MM.1S (cell line): Measurements from ENCODE around the gene PSRC1.

Experiments
- DNase-seq: peaks from one replicate; pipeline ENCODE4 v3.0.0-alpha.2; 2015
- H2AFZ ChIP-seq: fragments of 300-600 bp; sonication (generic); 2 replicates; pipeline ENCODE4 v1.6.0; 2016; ENCODE audit warnings: antibody characterized with exemption, low read length
- H3F3A ChIP-seq: fragments of 300-600 bp; sonication (generic); 2 replicates; pipeline ENCODE4 v1.6.1; 2016; ENCODE audit warnings: mild to moderate bottlenecking, antibody characterized with exemption, low read length, moderate library complexity, mixed read lengths; ENCODE audit not compliant: insufficient read depth
- H3K27ac ChIP-seq: fragments of 300-600 bp; sonication (generic); 2 replicates; pipeline ENCODE4 v1.5.1; 2016; ENCODE audit warnings: mild to moderate bottlenecking, low read length
- H3K27me3 ChIP-seq: fragments of 300-600 bp; sonication (generic); replicated peaks from 2 replicates; pipeline ENCODE4 v1.6.0; 2016; ENCODE audit warnings: low read length; ENCODE audit not compliant: insufficient read depth
- H3K36me3 ChIP-seq: fragments of 300-600 bp; sonication (generic); replicated peaks from 2 replicates; pipeline ENCODE4 v1.6.1; 2016; ENCODE audit warnings: mild to moderate bottlenecking, low read length, mixed read lengths; ENCODE audit not compliant: insufficient read depth
- H3K4me1 ChIP-seq: fragments of 300-600 bp; sonication (generic); 2 replicates; pipeline ENCODE4 v1.6.1; 2016; ENCODE audit warnings: low read length, mixed read lengths
- H3K4me2 ChIP-seq: fragments of 300-600 bp; sonication (generic); 2 replicates; pipeline ENCODE4 v1.6.0; 2016; ENCODE audit warnings: low read depth, low read length
- H3K4me3 ChIP-seq: fragments of 300-600 bp; sonication (generic); 2 replicates; pipeline ENCODE4 v1.5.1; 2016; ENCODE audit warnings: low read length, mixed read lengths
- H3K79me2 ChIP-seq: fragments of 300-600 bp; sonication (generic); 2 replicates; pipeline ENCODE4 v1.6.1; 2016; ENCODE audit warnings: mixed run types, low read length, mixed read lengths
- H3K9ac ChIP-seq: fragments of 300-600 bp; sonication (generic); 2 replicates; pipeline ENCODE4 v1.6.1; 2016; ENCODE audit warnings: low read length, mixed read lengths
- H3K9me2 ChIP-seq: fragments of 300-600 bp; sonication (generic); replicated peaks from 2 replicates; pipeline ENCODE4 v1.6.1; 2016; ENCODE audit warnings: mild to moderate bottlenecking, low read length, mixed read lengths; ENCODE audit not compliant: insufficient read depth
- H3K9me3 ChIP-seq: fragments of 300-600 bp; sonication (generic); replicated peaks from 2 replicates; pipeline ENCODE4 v1.6.1; 2016; ENCODE audit warnings: mild to moderate bottlenecking, low read length, mixed read lengths; ENCODE audit not compliant: insufficient read depth
- H4K20me1 ChIP-seq: fragments of 300-600 bp; sonication (generic); 2 replicates; pipeline ENCODE4 v1.6.1; 2016; ENCODE audit warnings: mild to moderate bottlenecking, low read length, moderate library complexity, mixed read lengths; ENCODE audit not compliant: insufficient read depth
- EZH2 ChIP-seq: fragments of 300-600 bp; sonication (generic); optimal IDR thresholded peaks from 2 replicates; pipeline ENCODE3; 2017; ENCODE audit warnings: low read depth, mild to moderate bottlenecking, antibody characterized with exemption, low read length, mixed read lengths
- EZH2phosphoT487 ChIP-seq: fragments of 300-600 bp; sonication (generic); IDR thresholded peaks from 2 replicates; pipeline ENCODE4 v1.6.1; 2018; ENCODE audit warnings: antibody characterized with exemption, low read length
- TF ChIP-seq, protein P1 (sequence below): fragments of 300-600 bp; sonication (generic); IDR thresholded peaks from 2 replicates; pipeline ENCODE4 v1.5.1; 2016; ENCODE audit warnings: antibody characterized with exemption, low read length, mixed read lengths

PSRC1 gene

DNA sequence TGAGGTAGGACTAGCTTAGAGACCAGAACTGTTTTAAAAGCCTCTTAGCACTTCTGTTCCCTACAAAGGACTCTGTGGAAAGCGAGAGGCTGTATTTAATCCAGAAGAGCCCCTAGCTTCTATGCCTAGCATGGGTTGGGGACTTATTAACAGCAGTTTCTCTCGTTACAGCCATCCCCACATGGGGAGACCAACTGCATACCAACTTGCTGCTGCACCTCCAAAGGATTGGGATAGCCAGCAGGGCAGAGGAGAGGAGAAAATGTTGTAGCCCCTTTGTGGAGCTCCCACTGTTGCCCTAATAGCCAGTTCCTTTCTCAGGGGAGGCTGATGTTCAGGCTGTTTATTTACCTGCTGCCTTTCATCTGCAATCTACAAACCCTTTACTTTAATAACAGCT lies 44.6 kb downstream of the PSRC1 start:
- Histone ChIP-seq H3F3A (no peaks in the 10 kb centered on the region), H4K20me1 (no peaks in the 10 kb centered on the region)

DNA sequence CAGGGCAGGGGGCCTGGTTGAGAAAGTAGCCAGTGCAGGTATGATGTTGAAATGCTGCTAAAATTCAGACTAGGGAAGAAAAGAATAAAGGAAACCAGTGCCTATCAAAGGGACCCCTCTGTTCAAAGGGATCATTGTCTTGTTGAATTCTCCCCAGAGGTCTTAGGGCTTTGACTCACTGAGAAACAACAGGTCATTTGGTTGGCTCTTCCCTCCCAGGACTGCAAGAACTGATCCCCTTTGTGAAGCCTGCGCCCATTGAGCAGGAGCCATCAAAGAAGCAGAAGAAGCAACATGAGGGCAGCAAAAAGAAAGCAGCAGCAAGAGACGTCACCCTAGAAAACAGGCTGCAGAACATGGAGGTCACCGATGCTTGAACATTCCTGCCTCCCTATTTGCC lies 45.4 kb downstream of the PSRC1 start:
- Histone ChIP-seq H3K79me2 (no peaks in the 10 kb centered on the region), H3K27ac (no peak overlapping the region), H3K9me3 (no peaks in the 10 kb centered on the region), H3K9ac (no peak overlapping the region), H3K36me3 (no peaks in the 10 kb centered on the region), H4K20me1 (no peaks in the 10 kb centered on the region), H3K9me2 (no peaks in the 10 kb centered on the region), H3K27me3 (no peaks in the 10 kb centered on the region), H2AFZ (no peak overlapping the region), H3K4me2 (no peak overlapping the region), H3K4me1 (no peaks in the 10 kb centered on the region), H3K4me3 (no peak overlapping the region), H3F3A (no peaks in the 10 kb centered on the region)
- DNase-seq: no peak
- TF ChIP-seq, protein P1, sequence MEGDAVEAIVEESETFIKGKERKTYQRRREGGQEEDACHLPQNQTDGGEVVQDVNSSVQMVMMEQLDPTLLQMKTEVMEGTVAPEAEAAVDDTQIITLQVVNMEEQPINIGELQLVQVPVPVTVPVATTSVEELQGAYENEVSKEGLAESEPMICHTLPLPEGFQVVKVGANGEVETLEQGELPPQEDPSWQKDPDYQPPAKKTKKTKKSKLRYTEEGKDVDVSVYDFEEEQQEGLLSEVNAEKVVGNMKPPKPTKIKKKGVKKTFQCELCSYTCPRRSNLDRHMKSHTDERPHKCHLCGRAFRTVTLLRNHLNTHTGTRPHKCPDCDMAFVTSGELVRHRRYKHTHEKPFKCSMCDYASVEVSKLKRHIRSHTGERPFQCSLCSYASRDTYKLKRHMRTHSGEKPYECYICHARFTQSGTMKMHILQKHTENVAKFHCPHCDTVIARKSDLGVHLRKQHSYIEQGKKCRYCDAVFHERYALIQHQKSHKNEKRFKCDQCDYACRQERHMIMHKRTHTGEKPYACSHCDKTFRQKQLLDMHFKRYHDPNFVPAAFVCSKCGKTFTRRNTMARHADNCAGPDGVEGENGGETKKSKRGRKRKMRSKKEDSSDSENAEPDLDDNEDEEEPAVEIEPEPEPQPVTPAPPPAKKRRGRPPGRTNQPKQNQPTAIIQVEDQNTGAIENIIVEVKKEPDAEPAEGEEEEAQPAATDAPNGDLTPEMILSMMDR: no peak
- TF ChIP-seq EZH2: no peak
- TF ChIP-seq EZH2phosphoT487: no peak

More for the DNA sequence above, 44.6 kb downstream of the PSRC1 start:
- no peak overlapping the region for H2AFZ ChIP-seq
- no peak overlapping the region for H3K4me2 ChIP-seq
- no peaks in the 10 kb centered on the region for H3K4me1 ChIP-seq
- no peak for DNase-seq
- H3K9me3 ChIP-seq: no peaks in the 10 kb centered on the region
- H3K27me3 ChIP-seq: no peaks in the 10 kb centered on the region
- H3K9ac ChIP-seq: no peak overlapping the region
- TF ChIP-seq, protein P1: no peak
- TF ChIP-seq EZH2phosphoT487: no peak
- TF ChIP-seq EZH2: no peak
- H3K9me2 ChIP-seq: no peaks in the 10 kb centered on the region
- H3K4me3 ChIP-seq: no peak overlapping the region
- H3K36me3 ChIP-seq: no peaks in the 10 kb centered on the region
- no peaks in the 10 kb centered on the region for H3K79me2 ChIP-seq
- H3K27ac ChIP-seq: no peak overlapping the region

- Histone ChIP-seq H2AFZ (no peak overlapping the region), H3K27ac (no peak overlapping the region), H3K79me2 (no peaks in the 10 kb centered on the region), H3K36me3 (no peaks in the 10 kb centered on the region), H3K9ac (no peak overlapping the region), H3K4me2 (no peak overlapping the region), H3F3A (no peaks in the 10 kb centered on the region), H3K4me3 (no peak overlapping the region), H3K27me3 (no peaks in the 10 kb centered on the region), H3K9me3 (no peaks in the 10 kb centered on the region), H3K9me2 (no peaks in the 10 kb centered on the region), H3K4me1 (no peaks in the 10 kb centered on the region), H4K20me1 (no peaks in the 10 kb centered on the region)
- TF ChIP-seq EZH2 (no peak), EZH2phosphoT487 (no peak)
- TF ChIP-seq, protein P1: no peak
- DNase-seq: no peak
These were observed 47.8 kb downstream of the PSRC1 start for GRCh38 chr1:109235137-109235536.
